ENCODE results near the gene ABHD2.

- TF ChIP-seq POLR2A (IDR thresholded peaks at IDR 0.05) (no peak), CTCF (IDR thresholded peaks at IDR 0.05) (no peak), POLR2AphosphoS5 (IDR thresholded peaks at IDR 0.05) (no peak)
Observed at GRCh38 chr15:89075101-89075640, 13.1 kb upstream of the ABHD2 start.
